Coronary artery (tissue), 2 donors: Measurements from ENCODE around the gene SPRR3.

ENCODE experiments used
- DNase-seq: peaks from one replicate; pipeline ENCODE4 v3.0.0-alpha.2; 2017; ENCODE audit warnings: low spot score
- H3K27ac ChIP-seq, 2 donors: fragments of 200-600 bp; sonication (generic); one replicate each; pipeline ENCODE4 v1.5.1; 2016 to 2019
- H3K4me3 ChIP-seq: fragments of 200-600 bp; sonication (generic); 2 replicates; pipeline ENCODE4 v1.5.1; 2016; ENCODE audit warnings: mild to moderate bottlenecking, moderate library complexity
- TF ChIP-seq, protein P1 (sequence below): fragments of 200-600 bp; sonication (generic); IDR thresholded peaks from one replicate; pipeline ENCODE4 v1.5.1; 2019; ENCODE audit warnings: antibody characterized with exemption

SPRR3 gene

GRCh38 chr1:152983234-152983633 is 18.3 kb upstream of the SPRR3 start:
- no peak for DNase-seq
- Histone ChIP-seq H3K4me3 (no peak overlapping the region), H3K27ac (no peak overlapping the region)
- TF ChIP-seq, protein P1, sequence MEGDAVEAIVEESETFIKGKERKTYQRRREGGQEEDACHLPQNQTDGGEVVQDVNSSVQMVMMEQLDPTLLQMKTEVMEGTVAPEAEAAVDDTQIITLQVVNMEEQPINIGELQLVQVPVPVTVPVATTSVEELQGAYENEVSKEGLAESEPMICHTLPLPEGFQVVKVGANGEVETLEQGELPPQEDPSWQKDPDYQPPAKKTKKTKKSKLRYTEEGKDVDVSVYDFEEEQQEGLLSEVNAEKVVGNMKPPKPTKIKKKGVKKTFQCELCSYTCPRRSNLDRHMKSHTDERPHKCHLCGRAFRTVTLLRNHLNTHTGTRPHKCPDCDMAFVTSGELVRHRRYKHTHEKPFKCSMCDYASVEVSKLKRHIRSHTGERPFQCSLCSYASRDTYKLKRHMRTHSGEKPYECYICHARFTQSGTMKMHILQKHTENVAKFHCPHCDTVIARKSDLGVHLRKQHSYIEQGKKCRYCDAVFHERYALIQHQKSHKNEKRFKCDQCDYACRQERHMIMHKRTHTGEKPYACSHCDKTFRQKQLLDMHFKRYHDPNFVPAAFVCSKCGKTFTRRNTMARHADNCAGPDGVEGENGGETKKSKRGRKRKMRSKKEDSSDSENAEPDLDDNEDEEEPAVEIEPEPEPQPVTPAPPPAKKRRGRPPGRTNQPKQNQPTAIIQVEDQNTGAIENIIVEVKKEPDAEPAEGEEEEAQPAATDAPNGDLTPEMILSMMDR: no peak

GRCh38 chr1:152983743-152984142 is 17.8 kb upstream of the SPRR3 start, which contains the start of gene SPRR1A:
TSS of gene SPRR1A (plus strand) at chr1:152984081. CDS start at chr1:152985231, 1,150 bp downstream.
- Histone ChIP-seq H3K4me3 (no peak within 1 kb of the TSS), H3K27ac (no peak within 1 kb of the TSS)
- DNase-seq: no peak
- TF ChIP-seq, protein P1: no peak

DNA sequence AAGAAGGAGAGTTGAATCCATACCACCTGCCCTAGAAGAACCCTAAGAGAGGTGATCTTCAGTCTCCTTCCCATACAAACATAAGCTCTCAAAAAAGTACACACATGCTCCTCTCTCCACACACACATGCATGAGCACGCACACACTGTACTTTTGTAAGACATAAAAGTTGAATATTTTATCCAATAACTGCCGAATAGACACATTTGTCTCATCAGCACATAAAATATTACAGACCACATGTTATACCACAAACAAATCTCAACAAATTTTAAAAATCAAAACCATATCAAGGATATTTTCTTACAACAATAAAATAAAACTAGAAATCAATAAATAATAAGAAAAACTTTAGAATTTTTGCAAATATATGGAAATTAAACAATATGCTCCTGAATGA is 15.0 kb upstream of the SPRR3 start:
- Histone ChIP-seq H3K4me3 (no peak overlapping the region), H3K27ac (no peak overlapping the region)
- DNase-seq: no peak
- TF ChIP-seq, protein P1: no peak

DNA sequence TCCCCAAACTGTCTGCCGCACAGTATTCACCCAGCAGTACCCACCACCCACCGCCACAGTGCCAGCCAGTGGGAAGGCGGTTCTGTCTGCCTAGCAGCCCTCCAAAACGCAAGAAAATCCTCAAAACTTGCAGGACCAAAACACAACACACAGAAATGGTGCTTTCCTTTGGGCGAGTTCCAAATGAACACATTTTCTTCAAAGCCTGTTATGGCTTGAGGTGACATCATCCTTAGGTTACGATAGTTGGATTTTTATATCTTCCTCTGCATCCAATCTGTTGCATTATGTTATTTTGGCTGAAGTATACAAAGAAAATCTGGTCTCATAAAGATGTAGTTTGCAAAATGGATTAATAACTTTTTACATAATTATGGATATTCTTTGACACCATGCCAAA is 8.4 kb upstream of the SPRR3 start:
- no peak overlapping the region for H3K27ac ChIP-seq
- TF ChIP-seq, protein P1: no peak
- no peak for DNase-seq

GRCh38 chr1:152995842-152996241 is 5.7 kb upstream of the SPRR3 start:
- TF ChIP-seq, protein P1: no peak
- no peak for DNase-seq
- Histone ChIP-seq H3K27ac (no peak overlapping the region), H3K4me3 (no peak overlapping the region)

More for the DNA sequence above, 8.4 kb upstream of the SPRR3 start:
- no peak overlapping the region for H3K4me3 ChIP-seq

DNA sequence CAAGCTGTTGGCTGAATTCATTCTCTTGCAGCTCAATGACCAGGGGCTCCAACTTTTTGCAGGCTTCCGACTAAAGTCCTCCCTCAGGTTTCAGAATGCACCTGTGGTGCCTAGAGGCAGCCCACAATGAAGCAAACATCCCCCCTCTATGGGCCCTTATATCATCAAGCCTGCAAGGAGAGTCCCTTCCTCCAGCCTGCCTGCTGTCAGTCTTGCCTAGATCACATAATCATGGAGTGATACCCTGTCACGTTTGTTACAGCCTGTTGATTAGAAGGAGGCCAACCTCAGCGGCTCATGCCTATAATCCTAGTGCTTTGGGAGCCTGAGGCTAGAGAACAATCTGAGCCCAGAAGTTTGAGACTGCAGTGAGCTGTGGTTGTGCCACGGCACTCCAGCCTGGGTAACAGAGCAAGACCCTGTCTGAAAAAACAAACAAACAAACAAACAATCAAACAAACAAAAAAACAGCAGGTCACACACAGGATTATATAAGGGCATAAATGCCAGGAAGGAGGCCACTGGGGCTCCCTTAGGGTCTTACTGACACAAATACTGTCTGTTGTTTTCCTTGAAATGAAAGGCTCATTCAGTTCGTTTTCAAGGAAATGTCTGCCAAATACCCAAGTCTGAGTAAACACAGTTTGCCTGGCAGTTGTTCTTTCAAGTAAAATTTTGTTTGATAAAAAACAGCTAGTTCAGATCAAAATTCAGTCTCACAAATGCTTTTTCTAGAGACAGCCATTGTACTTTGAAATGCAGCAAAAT is 4.7 kb upstream of the SPRR3 start:
- no peak overlapping the region for H3K27ac ChIP-seq
- H3K4me3 ChIP-seq: no peak overlapping the region
- TF ChIP-seq, protein P1: no peak
- DNase-seq: no peak

DNA sequence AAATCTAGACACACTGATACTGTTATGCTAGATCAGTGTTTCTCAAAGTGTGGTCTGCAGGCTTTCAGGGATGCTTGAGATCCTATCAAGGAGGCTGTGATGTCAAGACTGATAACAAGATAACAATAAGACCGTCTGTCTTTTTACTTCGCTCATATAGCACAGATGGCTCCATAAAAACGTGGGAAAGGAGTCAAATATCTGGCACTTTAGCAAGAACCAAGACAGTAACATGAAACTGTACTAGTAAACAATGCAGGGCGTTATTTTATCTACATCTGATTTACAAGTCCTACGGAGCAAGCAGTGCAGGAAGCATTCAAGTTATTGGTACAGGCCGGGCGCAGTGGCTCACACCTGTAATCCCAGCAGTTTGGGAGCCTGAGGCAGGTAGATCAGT is 3.6 kb upstream of the SPRR3 start:
- H3K27ac ChIP-seq: no peak overlapping the region
- no peak overlapping the region for H3K4me3 ChIP-seq
- DNase-seq: no peak
- TF ChIP-seq, protein P1: no peak
